DMS53 treated with DMSO at 0.1 percent for 48 hours (cell line): ENCODE results near the gene NHLRC2.

Source experiments
- DNase-seq: peaks from one replicate; lab custom pipeline; 2025; ENCODE audit not compliant: unreplicated experiment; lab: John Stamatoyannopoulos, UW

Gene NHLRC2

GRCh38 chr10:113907166-113907565, 52.7 kb downstream of the NHLRC2 start:
- no peak for DNase-seq

- DNase-seq = no peak
Observed at GRCh38 chr10:113908236-113908635, 53.8 kb downstream of the NHLRC2 start.

GRCh38 chr10:113911113-113911512, 56.7 kb downstream of the NHLRC2 start:
- no peak for DNase-seq

DNA sequence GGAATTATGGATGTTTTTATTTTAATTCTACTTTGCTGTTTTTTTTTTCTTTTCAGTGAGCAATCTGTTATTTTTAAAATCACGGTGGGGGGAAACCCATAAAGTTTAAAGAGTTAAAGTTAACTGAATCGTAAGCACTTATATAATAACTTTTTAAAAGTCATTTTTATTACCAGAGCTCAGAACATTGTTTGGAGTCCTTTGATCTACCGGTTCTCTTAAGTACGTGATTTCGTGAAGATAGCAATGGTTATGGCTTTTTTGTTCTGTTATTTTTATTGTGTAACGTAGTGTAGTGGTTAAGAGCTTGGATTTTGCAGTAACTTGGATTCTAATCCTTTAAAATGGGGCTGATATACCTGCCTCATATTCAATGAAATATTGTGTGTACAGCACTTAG, 57.4 kb downstream of the NHLRC2 start:
- no peak for DNase-seq

DNA sequence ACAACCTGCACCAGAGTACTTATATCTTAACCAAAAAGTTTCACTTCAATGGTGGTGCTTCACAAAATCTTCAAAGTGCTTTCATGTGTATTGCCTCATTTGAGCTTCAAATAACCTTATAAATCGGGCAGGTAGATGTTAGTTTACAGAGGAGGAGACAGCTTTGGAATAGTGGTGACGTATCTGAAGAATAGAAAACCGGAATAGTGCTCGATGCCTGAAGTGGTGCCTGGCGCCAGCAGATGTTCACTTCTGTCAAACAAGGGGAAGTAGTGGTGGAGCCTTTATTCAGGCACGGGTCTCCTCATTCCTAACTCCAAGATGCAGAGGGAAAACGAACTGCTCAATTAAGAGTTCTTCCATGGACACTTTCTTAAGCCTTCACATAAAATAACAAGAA, 58.1 kb downstream of the NHLRC2 start:
- DNase-seq = no peak

DNA sequence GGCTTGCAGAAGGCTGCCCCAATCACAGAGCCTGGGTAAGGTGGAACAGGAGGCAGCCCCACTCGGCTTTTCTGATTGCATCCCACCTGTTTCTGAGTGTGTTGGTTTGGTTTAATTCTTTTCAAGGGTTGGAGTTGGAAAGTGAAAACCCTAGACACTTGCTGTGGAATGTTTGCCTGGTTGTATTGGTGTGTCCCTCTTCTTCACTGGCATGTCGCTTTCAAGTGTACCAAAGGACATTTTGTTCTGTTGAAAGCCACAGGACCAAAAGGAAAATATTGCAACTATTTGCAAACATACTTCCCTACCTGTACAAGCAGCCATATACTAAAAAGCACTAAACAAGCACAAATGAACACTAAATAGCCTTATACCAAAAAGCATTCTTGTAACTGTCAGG, 60.5 kb downstream of the NHLRC2 start:
- no peak for DNase-seq

- no peak for DNase-seq
Observed at GRCh38 chr10:113915540-113915939, 61.1 kb downstream of the NHLRC2 start.

DNA sequence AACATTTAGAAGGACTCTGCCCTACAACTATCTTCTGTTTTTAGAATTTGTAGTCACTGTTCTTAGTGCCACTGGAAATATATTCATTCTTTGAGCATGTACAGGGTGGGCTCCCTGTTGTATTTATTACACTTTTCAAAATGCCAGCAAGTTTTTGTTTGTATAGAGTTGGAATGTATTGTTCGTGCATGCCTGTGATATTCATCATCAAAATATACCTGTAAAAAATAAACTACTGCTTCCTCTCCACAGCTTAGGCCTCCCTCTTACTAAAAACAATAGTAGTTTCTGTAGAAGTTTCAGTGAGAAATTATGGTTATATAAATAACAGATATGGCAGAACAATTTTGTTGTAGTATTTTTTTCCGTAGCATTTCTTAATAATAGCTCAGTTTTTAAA, 61.6 kb downstream of the NHLRC2 start:
- DNase-seq = no peak

DNA sequence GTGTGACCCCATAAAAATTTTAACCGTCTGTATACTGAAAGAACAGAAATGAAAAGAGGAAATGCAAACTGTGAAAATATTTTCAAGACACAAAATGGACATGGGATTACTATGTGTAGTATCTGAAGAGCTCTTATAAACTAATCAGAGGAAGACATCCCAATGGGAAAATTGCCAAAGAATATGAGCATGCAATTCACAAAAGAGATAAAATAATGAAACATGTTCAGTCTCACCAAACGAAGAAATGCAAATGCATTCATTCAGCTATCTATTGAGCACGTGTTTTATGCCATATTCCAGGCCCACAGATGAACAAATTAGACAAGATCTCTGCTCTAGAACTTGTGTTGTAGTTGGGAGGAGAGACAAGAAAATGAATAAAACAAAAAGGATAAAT, 63.2 kb downstream of the NHLRC2 start:
- DNase-seq = no peak

DNA sequence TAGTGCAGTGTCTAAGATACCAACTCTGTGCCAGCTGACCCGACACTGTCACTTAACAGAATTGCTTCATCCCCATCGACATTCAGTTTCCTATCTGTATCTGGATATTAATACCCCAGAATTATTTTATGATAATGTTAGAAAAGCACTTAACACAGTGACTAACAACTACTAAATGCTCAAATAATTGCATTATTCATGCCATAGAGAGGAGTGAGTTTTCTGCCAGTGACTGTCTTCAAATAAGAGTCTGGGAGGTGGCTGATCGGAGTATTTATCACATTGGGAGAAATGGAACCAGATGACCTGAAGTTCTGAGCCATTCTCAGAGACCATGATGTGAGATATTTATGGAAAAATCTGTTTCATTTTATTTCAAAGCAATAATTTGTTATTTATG, 65.7 kb downstream of the NHLRC2 start:
- no peak for DNase-seq

GRCh38 chr10:113920875-113921274, 66.4 kb downstream of the NHLRC2 start:
- no peak for DNase-seq

GRCh38 chr10:113921561-113922370, 67.3 kb downstream of the NHLRC2 start:
- DNase-seq = no peak

DNA sequence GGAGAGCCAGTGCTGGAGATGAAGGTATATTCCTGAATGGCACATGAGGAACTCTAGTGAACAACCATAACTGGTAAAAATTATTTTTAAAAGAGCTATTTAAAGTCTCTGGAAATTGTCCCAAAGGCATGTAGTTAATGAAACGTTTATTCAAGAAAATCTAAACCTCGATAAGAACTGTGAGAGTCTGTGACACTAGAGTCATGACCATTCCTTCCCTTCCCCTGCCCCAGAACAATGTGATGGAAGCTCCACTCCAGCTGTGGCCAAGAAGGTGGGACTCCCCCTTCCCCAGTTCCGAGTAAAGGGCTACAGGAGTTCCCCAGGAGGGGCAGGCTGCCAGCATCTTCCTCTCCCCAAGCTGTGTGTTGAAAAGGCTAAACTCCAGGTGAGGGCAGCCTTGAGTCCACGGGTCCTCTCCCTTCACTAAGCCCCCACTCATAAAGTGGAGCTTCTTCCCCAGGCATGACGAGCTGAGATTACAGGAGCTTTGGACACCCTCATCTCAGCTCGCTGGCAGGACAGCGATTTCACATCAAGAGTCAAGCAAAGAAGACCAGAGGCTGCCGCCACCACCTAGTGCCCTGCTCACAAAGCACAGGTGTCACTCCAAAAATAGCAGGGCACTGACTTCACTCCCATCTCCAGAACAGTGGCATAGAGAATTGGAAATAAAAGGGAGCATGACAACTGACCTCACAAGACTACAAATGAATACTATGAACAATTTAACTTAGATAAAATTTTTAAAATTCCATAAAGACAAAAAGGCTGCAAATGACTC, 68.5 kb downstream of the NHLRC2 start:
- no peak for DNase-seq

DNA sequence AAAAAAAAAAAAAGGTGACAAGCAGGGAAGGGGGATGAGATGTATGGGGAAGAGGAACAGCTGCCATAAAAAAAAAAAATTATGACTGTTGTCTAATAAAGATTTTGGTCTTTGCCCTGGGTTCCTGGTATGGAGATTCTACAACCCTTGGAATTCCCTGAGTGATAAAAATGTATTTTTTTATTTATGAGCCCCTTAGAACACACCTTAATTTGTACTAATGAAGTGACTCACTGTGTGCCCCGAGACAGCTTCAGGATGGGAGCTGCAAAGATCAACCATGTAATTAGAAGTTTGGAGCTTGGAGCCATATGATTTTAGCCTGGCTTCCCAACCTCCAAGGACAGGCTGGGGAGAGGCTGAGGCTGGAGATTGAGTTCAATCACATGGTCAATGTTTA, 69.7 kb downstream of the NHLRC2 start:
- no peak for DNase-seq

GRCh38 chr10:113924664-113925063, 70.2 kb downstream of the NHLRC2 start:
- no peak for DNase-seq

DNA sequence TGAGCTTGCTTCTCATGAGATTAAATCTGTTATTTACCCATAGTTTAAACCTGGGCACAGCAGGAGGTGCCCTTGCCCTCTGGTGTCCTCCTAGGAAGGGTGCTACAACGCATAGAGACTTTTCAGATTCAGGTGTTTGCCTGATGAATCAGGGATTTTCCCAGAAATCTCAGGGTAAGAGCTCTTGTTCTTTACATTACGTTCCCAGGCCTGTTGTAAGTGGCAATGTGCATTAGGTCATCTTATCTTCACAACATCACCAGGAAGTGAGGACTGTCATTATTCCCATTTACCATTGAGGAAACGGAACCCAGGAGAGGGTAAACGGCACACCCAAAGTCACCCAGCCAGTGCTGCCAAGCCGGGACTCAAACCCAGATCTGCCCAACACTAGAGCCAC, 73.0 kb downstream of the NHLRC2 start:
- DNase-seq = peak; percentile 63

GRCh38 chr10:113928830-113929229, 74.4 kb downstream of the NHLRC2 start:
- DNase-seq = no peak

GRCh38 chr10:113929522-113929921, 75.1 kb downstream of the NHLRC2 start:
- no peak for DNase-seq

DNA sequence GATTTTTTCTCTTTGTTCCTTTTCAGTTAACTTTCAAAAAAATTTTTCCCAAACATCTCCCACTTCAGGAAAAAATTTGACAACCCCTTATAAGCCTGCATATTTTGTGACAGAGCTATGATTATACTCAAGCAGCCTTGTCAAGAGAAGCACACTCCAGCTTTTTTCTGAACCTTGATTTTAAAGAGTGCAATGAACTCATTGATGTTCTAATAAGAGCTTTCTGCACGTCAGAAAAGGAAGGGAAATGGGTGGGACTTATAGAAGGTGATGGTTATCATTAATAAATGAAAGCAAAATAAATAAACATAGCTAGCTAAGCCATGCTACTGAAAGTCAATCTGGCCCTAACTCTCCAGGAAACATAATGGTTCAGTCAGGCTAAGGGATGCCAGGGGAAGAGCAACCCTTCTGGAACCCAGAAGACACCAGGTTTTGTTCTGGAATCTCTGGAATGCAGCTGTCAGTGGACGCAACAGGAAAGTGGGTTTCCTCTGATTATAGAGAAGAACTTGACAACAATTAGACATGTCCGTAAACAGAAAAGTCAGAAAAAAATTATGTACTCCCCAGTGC, 76.1 kb downstream of the NHLRC2 start:
- no peak for DNase-seq

- DNase-seq = no peak
Observed at GRCh38 chr10:113932854-113933253, 78.4 kb downstream of the NHLRC2 start.

DNA sequence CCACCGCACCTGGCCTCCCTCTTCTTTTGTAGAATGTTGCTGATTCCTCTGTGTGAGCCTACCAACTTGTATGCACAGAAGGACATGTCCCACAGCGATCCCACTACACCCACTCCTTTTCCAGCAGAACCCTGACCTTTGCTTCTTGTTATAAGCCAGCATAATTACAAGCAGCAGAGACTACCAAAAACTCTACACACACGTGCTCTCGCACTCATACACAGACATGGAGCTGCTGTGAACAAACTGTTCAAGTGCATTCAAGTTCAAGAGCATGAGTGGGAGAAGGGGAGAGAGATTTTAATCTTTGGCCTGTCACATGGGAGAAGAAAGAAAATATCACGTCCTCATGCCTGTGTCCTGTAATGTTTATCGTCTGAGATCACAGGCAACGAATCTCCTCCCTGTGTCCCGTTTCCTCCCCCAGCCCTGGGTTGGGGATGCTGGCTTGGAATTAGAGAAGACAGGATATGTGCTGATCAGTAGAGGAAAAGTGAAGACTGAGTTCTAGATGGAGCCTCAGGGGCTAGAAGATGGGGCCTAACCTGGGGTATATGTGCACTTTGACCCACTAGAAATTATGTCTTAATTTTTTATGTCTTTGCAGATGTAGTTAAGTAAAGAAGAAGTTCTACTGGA, 79.6 kb downstream of the NHLRC2 start:
- no peak for DNase-seq

- no peak for DNase-seq
Observed at GRCh38 chr10:113937258-113937657, 82.8 kb downstream of the NHLRC2 start.
